Measurements from ENCODE around the gene FLT4. TPM values are rescaled to one million over a fixed set of nuclear protein-coding genes. Genes with fewer than 3 reads are reported as not detected.

Gene FLT4
- total and polyA plus RNA-seq, 9 of the 15 experiments (the other 6 are each of a cell fraction or from before 2014, with no cell fraction given): 0.01 to 0.42 (median 0.14) TPM; not detected in 2

DNA sequence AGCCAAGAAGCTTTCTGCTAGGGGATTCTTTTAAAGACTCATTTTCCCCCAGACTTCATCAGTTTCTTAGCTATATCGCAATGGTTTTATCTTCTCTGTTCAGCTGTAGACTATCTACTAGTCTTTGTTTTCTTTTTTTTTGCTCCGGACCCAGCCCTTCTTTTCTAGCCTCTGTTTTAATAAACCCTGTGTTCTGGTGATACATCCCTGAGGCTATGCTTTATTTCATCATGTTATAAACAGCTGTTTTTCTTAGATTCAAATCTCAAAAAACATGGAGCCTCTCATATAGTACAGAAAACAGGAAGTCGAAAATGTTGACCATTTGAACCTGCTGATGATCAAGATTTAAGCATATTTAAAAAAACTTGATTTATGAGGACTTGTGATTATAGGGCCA lies 95.9 kb downstream of the FLT4 start (continued):
- TF ChIP-seq JUND (IDR thresholded peaks at IDR 0.05; ENCODE audit: borderline replicate concordance, low read depth, low read length) (peak; percentile 32; the same call in 1 of the 2 replicates), JUND (tag; IDR thresholded peaks at IDR 0.05; ENCODE audit: borderline replicate concordance, low read depth, low read length) (peak; percentile 48; the same call in 1 of the 3 replicates), ZNF77 (CRISPR knock-in tag; IDR thresholded peaks at IDR 0.05) (no peak), HCFC1 (IDR thresholded peaks at IDR 0.05; ENCODE audit: low read depth, low read length) (no peak), ZNF347 (CRISPR knock-in tag; IDR thresholded peaks at IDR 0.05; ENCODE audit: low read depth) (no peak), POLR2AphosphoS5 (IDR thresholded peaks at IDR 0.05; ENCODE audit: control insufficient read depth, insufficient read depth, low read depth, low read length) (no peak), SAFB2 (IDR thresholded peaks at IDR 0.05; ENCODE audit: borderline replicate concordance, low read depth, low read length, severe bottlenecking) (no peak), SNIP1 (IDR thresholded peaks at IDR 0.05; ENCODE audit: low read depth) (no peak), HDAC1 (IDR thresholded peaks at IDR 0.05) (0 out of 4 replicates have a peak, but pooled peaks of 1 of the 2 experiments have one; percentile 59), FOXK1 (CRISPR knock-in tag; IDR thresholded peaks at IDR 0.05; ENCODE audit: borderline replicate concordance) (no peak), NCOA6 (IDR thresholded peaks at IDR 0.05) (no peak), THRAP3 (IDR thresholded peaks at IDR 0.05; ENCODE audit: borderline replicate concordance) (no peak), HNRNPL (IDR thresholded peaks at IDR 0.05; ENCODE audit: low read depth, low read length) (no peak), MECOM (CRISPR knock-in tag; IDR thresholded peaks at IDR 0.05) (no peak), ZNF57 (CRISPR knock-in tag; IDR thresholded peaks at IDR 0.05) (no peak), ZNF431 (CRISPR knock-in tag; IDR thresholded peaks at IDR 0.05) (no peak), DIDO1 (tag; IDR thresholded peaks at IDR 0.05; ENCODE audit: low read depth) (no peak), PRPF4 (IDR thresholded peaks at IDR 0.05; ENCODE audit: insufficient read depth, low read depth, low read length, poor library complexity, severe bottlenecking) (no peak), MTF1 (CRISPR knock-in tag; IDR thresholded peaks at IDR 0.05; ENCODE audit: borderline replicate concordance) (no peak), ZNF184 (CRISPR knock-in tag; IDR thresholded peaks at IDR 0.05) (no peak), ZNF24 (IDR thresholded peaks at IDR 0.05) (no peak), TCFL5 (CRISPR knock-in tag; conservative IDR thresholded peaks at IDR 0.05) (no peak), TFAM (CRISPR knock-in tag; conservative IDR thresholded peaks at IDR 0.05) (no peak)
- TF ChIP-seq, protein P1, sequence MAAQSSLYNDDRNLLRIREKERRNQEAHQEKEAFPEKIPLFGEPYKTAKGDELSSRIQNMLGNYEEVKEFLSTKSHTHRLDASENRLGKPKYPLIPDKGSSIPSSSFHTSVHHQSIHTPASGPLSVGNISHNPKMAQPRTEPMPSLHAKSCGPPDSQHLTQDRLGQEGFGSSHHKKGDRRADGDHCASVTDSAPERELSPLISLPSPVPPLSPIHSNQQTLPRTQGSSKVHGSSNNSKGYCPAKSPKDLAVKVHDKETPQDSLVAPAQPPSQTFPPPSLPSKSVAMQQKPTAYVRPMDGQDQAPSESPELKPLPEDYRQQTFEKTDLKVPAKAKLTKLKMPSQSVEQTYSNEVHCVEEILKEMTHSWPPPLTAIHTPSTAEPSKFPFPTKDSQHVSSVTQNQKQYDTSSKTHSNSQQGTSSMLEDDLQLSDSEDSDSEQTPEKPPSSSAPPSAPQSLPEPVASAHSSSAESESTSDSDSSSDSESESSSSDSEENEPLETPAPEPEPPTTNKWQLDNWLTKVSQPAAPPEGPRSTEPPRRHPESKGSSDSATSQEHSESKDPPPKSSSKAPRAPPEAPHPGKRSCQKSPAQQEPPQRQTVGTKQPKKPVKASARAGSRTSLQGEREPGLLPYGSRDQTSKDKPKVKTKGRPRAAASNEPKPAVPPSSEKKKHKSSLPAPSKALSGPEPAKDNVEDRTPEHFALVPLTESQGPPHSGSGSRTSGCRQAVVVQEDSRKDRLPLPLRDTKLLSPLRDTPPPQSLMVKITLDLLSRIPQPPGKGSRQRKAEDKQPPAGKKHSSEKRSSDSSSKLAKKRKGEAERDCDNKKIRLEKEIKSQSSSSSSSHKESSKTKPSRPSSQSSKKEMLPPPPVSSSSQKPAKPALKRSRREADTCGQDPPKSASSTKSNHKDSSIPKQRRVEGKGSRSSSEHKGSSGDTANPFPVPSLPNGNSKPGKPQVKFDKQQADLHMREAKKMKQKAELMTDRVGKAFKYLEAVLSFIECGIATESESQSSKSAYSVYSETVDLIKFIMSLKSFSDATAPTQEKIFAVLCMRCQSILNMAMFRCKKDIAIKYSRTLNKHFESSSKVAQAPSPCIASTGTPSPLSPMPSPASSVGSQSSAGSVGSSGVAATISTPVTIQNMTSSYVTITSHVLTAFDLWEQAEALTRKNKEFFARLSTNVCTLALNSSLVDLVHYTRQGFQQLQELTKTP (IDR thresholded peaks at IDR 0.05; ENCODE audit: low read depth in 1 of 2, partially characterized antibody in 2 of 2): peak; percentile 50 to 76
- TF ChIP-seq, protein P2, sequence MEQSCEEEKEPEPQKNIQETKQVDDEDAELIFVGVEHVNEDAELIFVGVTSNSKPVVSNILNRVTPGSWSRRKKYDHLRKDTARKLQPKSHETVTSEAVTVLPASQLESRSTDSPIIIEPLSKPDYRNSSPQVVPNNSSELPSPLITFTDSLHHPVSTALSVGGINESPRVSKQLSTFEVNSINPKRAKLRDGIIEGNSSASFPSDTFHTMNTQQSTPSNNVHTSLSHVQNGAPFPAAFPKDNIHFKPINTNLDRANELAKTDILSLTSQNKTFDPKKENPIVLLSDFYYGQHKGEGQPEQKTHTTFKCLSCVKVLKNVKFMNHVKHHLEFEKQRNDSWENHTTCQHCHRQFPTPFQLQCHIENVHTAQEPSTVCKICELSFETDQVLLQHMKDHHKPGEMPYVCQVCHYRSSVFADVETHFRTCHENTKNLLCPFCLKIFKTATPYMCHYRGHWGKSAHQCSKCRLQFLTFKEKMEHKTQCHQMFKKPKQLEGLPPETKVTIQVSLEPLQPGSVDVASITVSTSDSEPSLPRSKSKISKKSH (CRISPR knock-in tag; IDR thresholded peaks at IDR 0.05): no peak
